ENCODE data around the gene SLC1A6.
"Not testable (repeated sequence)": the region's sequence is repeated elsewhere in the genome, so short reads cannot be mapped to it uniquely, and the experiment has no call there.

Gene SLC1A6

GRCh38 chr19:14979476-14980255 is at the start of gene SLC1A6:
SLC1A6 (minus strand) TSS chr19:14979864; CDS start chr19:14972910, 6,954 bp downstream.
- DNase-seq = no peak

GRCh38 chr19:15028490-15028889 is 48.8 kb upstream of the SLC1A6 start:
- DNase-seq = no peak

- DNase-seq = no peak
Measured at GRCh38 chr19:15025217-15025616, 45.6 kb upstream of the SLC1A6 start.

GRCh38 chr19:15022752-15023151 is 43.1 kb upstream of the SLC1A6 start:
- DNase-seq = no peak

GRCh38 chr19:15021286-15022007 is 41.8 kb upstream of the SLC1A6 start:
- no peak for DNase-seq

GRCh38 chr19:15018836-15019235 is 39.2 kb upstream of the SLC1A6 start:
- DNase-seq = not testable (repeated sequence)

- DNase-seq = no peak
Measured at GRCh38 chr19:15015946-15016542, 36.4 kb upstream of the SLC1A6 start.

- no peak for DNase-seq
Measured at GRCh38 chr19:15014579-15014978, 34.9 kb upstream of the SLC1A6 start.

GRCh38 chr19:15010501-15011300 is 31.0 kb upstream of the SLC1A6 start:
- DNase-seq = no peak

- no peak for DNase-seq
Measured at GRCh38 chr19:15008308-15008707, 28.6 kb upstream of the SLC1A6 start.

- no peak for DNase-seq
Measured at GRCh38 chr19:14997981-14998380, 18.3 kb upstream of the SLC1A6 start.

- no peak for DNase-seq
Measured at GRCh38 chr19:14992780-14993179, 13.1 kb upstream of the SLC1A6 start.

- no peak for DNase-seq
Measured at GRCh38 chr19:14985133-14985532, 5.5 kb upstream of the SLC1A6 start.

GRCh38 chr19:14978161-14978776 is 1.4 kb downstream of the SLC1A6 start:
- no peak for DNase-seq

GRCh38 chr19:14977128-14977527 is 2.5 kb downstream of the SLC1A6 start:
- DNase-seq = no peak

GRCh38 chr19:14974488-14974887 is 5.2 kb downstream of the SLC1A6 start:
- DNase-seq = no peak

- DNase-seq = no peak
Measured at GRCh38 chr19:14972676-14973075, 7.0 kb downstream of the SLC1A6 start.

GRCh38 chr19:14971474-14971873 is 8.2 kb downstream of the SLC1A6 start:
- DNase-seq = no peak

- DNase-seq = no peak
Measured at GRCh38 chr19:14968247-14968646, 11.4 kb downstream of the SLC1A6 start.

- no peak for DNase-seq
Measured at GRCh38 chr19:14961956-14962685, 17.5 kb downstream of the SLC1A6 start.

- DNase-seq = no peak
Measured at GRCh38 chr19:14959263-14959662, 20.4 kb downstream of the SLC1A6 start.

GRCh38 chr19:14957464-14957863 is 22.2 kb downstream of the SLC1A6 start:
- no peak for DNase-seq
